Natural killer cell (primary cell): ENCODE measurements around the gene STAP2. TPM values are rescaled to one million over a fixed set of nuclear protein-coding genes. Genes with fewer than 3 reads are reported as not detected.
"Not testable (repeated sequence)": the region's sequence is repeated elsewhere in the genome, so short reads cannot be mapped to it uniquely, and the experiment has no call there.

Source experiments
- ATAC-seq, 3 donors: fragments of 150-1000 bp in 2 of 3; fragments of 200-7000 bp in 1 of 3; cut with Tn5 transposase; 1 replicate in 1 of 3; 2 replicates in 2 of 3; pipeline ENCODE4 v1.10.0; 2021; ENCODE audit warnings: mild to moderate bottlenecking in 2 of 3, moderate library complexity in 2 of 3
- DNase-seq, 2 donors: peaks; one replicate each; pipeline versions ENCODE4 v3.0.0 to v3.0.0-alpha.2; 2013 to 2021; ENCODE audit warnings: mixed read lengths in 1 of 2
- H3K27ac ChIP-seq: one replicate; pipeline ENCODE4 v1.5.1; 2013; ENCODE audit warnings: mild to moderate bottlenecking, low read length
- H3K27me3 ChIP-seq: one replicate; pipeline ENCODE4 v1.6.1; 2013; ENCODE audit warnings: low read length; ENCODE audit not compliant: control insufficient read depth, insufficient read depth
- H3K36me3 ChIP-seq: one replicate; pipeline ENCODE4 v1.6.1; 2013; ENCODE audit warnings: low read length; ENCODE audit not compliant: control insufficient read depth, insufficient read depth
- H3K4me1 ChIP-seq: one replicate; pipeline ENCODE4 v1.6.1; 2013; ENCODE audit warnings: low read length; ENCODE audit not compliant: control insufficient read depth, insufficient read depth
- H3K4me3 ChIP-seq: one replicate; pipeline ENCODE4 v1.5.1; 2013; ENCODE audit warnings: low read length
- H3K9me3 ChIP-seq: one replicate; pipeline ENCODE4 v1.6.1; 2013; ENCODE audit warnings: low read length; ENCODE audit not compliant: control insufficient read depth, insufficient read depth
- H3K27ac Mint-ChIP-seq, 2 donors: one replicate each; pipeline ENCODE4 v1.8.0; 2022; ENCODE audit warnings: mild to moderate bottlenecking in 2 of 2, mixed read lengths in 2 of 2, moderate library complexity in 1 of 2
- H3K27me3 Mint-ChIP-seq, 2 donors: one replicate each; pipeline ENCODE4 v1.8.0; 2022; ENCODE audit warnings: low read depth in 2 of 2, mixed read lengths in 2 of 2
- H3K36me3 Mint-ChIP-seq: one replicate; pipeline ENCODE4 v1.8.0; 2022; ENCODE audit warnings: mixed read lengths
- H3K4me1 Mint-ChIP-seq, 2 donors: one replicate each; pipeline ENCODE4 v1.8.0; 2022; ENCODE audit warnings: mixed read lengths in 2 of 2
- H3K4me3 Mint-ChIP-seq: one replicate; pipeline ENCODE4 v1.8.0; 2022; ENCODE audit warnings: mild to moderate bottlenecking, moderate library complexity, mixed read lengths
- H3K9me3 Mint-ChIP-seq, 2 donors: one replicate each; pipeline ENCODE4 v1.8.0; 2022; ENCODE audit warnings: mixed read lengths in 2 of 2
- WGBS: methylation state at CpG from one replicate; pipeline ENCODE4 v1.1.7; 2013; ENCODE audit warnings: missing lambda C conversion rate; ENCODE audit not compliant: insufficient coverage; 5-methylcytosine and 5-hydroxymethylcytosine counted together
- intact Hi-C: fragments of 100-400 bp; cut with micrococcal nuclease; formaldehyde crosslinking; loops from one replicate; pipeline ENCODE4 v1.14.2; 2022
- total RNA-seq, 4 donors: library from RNA; stranded (reverse); fragments of 120-200 nt in 1 of 4; gene quantifications; one replicate each; pipeline versions ENCODE4 v1.2.3 to v1.2.4, GENCODE V29; 2013 to 2022
- TF ChIP-seq, protein P1 (sequence below): fragments of 200-600 bp; IDR thresholded peaks from one replicate; pipeline ENCODE4 v1.8.0; 2022; ENCODE audit warnings: antibody characterized with exemption

The STAP2 gene
- total RNA-seq, 3 donors from 2014 or later (not counting 1 experiment from before 2014, with no cell fraction given), result 1.4 to 3.3 (median 2.0) TPM

- Mint-ChIP-seq H3K36me3 (no peaks in the 10 kb centered on the region), H3K4me3 (no peak overlapping the region), H3K27me3 (no peaks in the 10 kb centered on the region), H3K27ac (no peak overlapping the region), H3K4me1 (no peaks in the 10 kb centered on the region), H3K9me3 (no peaks in the 10 kb centered on the region)
- intact Hi-C loops, result no loop called here
- H3K27ac ChIP-seq, result no peak overlapping the region
- TF ChIP-seq, protein P1, sequence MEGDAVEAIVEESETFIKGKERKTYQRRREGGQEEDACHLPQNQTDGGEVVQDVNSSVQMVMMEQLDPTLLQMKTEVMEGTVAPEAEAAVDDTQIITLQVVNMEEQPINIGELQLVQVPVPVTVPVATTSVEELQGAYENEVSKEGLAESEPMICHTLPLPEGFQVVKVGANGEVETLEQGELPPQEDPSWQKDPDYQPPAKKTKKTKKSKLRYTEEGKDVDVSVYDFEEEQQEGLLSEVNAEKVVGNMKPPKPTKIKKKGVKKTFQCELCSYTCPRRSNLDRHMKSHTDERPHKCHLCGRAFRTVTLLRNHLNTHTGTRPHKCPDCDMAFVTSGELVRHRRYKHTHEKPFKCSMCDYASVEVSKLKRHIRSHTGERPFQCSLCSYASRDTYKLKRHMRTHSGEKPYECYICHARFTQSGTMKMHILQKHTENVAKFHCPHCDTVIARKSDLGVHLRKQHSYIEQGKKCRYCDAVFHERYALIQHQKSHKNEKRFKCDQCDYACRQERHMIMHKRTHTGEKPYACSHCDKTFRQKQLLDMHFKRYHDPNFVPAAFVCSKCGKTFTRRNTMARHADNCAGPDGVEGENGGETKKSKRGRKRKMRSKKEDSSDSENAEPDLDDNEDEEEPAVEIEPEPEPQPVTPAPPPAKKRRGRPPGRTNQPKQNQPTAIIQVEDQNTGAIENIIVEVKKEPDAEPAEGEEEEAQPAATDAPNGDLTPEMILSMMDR, result no peak
- H3K4me1 ChIP-seq, result no peaks in the 10 kb centered on the region
- no peaks in the 10 kb centered on the region for H3K36me3 ChIP-seq
- DNase-seq, result no peak
- no peak for ATAC-seq
- H3K27me3 ChIP-seq, result no peaks in the 10 kb centered on the region
- H3K4me3 ChIP-seq, result no peak overlapping the region
- no peaks in the 10 kb centered on the region for H3K9me3 ChIP-seq
- WGBS, result 94% methylated on average over 14 of the region's 15 CpGs
These were observed 46.1 kb downstream of the STAP2 start for GRCh38 chr19:4292515-4292914.

DNA sequence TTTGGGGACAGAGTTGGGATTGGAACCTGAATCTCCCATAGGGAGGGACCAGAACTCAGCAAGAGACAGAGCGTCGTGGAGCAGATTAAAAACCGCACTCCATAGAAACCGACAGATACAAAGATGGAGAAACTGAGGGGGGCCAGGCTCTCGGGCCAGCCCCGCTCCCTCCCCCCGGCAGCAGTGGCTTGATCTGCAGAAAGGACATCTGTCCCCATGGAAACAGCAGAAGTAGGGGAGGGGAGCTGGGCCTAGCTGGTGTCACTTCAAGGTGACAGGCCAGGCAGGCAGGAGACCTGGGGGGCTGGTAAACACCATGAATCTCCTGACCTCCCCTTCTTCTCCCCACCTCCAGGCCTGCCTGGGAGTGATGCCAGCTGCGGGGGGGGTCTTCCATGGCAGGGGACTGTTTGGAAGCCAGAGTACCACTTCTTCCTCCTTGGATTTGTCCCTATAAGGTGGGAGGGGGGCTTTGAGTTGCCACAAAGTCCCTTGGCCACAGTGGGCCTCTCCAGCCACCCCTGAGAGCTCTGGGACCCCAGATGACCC is 47.4 kb downstream of the STAP2 start:
- no peak overlapping the region for H3K4me3 ChIP-seq
- intact Hi-C loops, result no loop called here
- H3K9me3 Mint-ChIP-seq, result no peaks in the 10 kb centered on the region
- no peaks in the 10 kb centered on the region for H3K27me3 Mint-ChIP-seq
- H3K27ac ChIP-seq, result no peak overlapping the region
- H3K36me3 Mint-ChIP-seq, result no peaks in the 10 kb centered on the region
- no peaks in the 10 kb centered on the region for H3K9me3 ChIP-seq
- H3K27me3 ChIP-seq, result no peaks in the 10 kb centered on the region
- H3K4me1 ChIP-seq, result no peaks in the 10 kb centered on the region
- no peaks in the 10 kb centered on the region for H3K4me1 Mint-ChIP-seq
- no peak overlapping the region for H3K4me3 Mint-ChIP-seq
- TF ChIP-seq, protein P1, result no peak
- WGBS, result 93% methylated on average over 8 of the region's 8 CpGs
- DNase-seq (no peak), ATAC-seq (no peak)
- no peaks in the 10 kb centered on the region for H3K36me3 ChIP-seq
- H3K27ac Mint-ChIP-seq, result no peak overlapping the region

GRCh38 chr19:4288091-4288777 is 50.4 kb downstream of the STAP2 start:
- Mint-ChIP-seq H3K4me1 (no peaks in the 10 kb centered on the region), H3K4me3 (no peak overlapping the region), H3K27ac (no peak overlapping the region), H3K27me3 (no peaks in the 10 kb centered on the region), H3K36me3 (no peaks in the 10 kb centered on the region), H3K9me3 (no peaks in the 10 kb centered on the region)
- ATAC-seq, result no peak
- WGBS, result 90% methylated on average over 16 of the region's 16 CpGs
- intact Hi-C loops, result no loop called here
- H3K36me3 ChIP-seq, result no peaks in the 10 kb centered on the region
- H3K27me3 ChIP-seq, result no peaks in the 10 kb centered on the region
- no peaks in the 10 kb centered on the region for H3K9me3 ChIP-seq
- H3K4me1 ChIP-seq, result no peaks in the 10 kb centered on the region
- H3K27ac ChIP-seq, result no peak overlapping the region
- DNase-seq, result no peak
- TF ChIP-seq, protein P1, result no peak
- no peak overlapping the region for H3K4me3 ChIP-seq

DNA sequence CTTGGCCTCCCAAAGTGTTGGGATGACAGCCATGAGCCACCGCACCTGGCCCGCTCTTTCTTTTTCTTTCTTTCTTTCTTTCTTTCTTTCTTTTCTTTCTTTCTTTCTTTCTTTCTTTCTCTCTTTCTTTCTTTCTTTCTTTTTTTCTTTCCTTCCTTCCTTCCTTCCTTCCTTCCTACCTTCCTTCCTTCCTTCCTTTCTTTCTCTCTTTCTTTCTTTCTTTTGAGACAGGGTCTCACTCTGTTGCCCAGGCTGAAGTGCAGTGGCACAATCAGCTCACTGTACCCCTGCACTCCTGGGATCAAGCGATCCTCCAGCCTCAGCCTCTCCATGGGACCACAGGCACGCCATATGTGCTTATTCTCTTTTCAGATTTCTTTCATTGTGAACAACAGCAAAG is 52.5 kb downstream of the STAP2 start:
- not testable (repeated sequence) for H3K9me3 Mint-ChIP-seq
- WGBS, result 95% methylated on average over 4 of the region's 4 CpGs

More for the DNA sequence above, 52.5 kb downstream of the STAP2 start:
- ATAC-seq, H3K4me3 ChIP-seq, H3K27ac ChIP-seq, intact Hi-C loops, DNase-seq, H3K9me3 ChIP-seq, H3K4me3 Mint-ChIP-seq, H3K36me3 ChIP-seq, H3K36me3 Mint-ChIP-seq, H3K27me3 Mint-ChIP-seq, H3K27ac Mint-ChIP-seq, H3K4me1 Mint-ChIP-seq, H3K27me3 ChIP-seq, H3K4me1 ChIP-seq: not testable (repeated sequence)
